Activated T-cell treated with anti-CD3 and anti-CD28 coated beads, Interleukin-2, amount 50 U/mL, for 24 hours (primary cell): ENCODE measurements around the gene HIVEP3.

Source experiments
- DNase-seq: peaks from one replicate; pipeline ENCODE4 v3.0.0-alpha.2; 2020
- H3K27ac Mint-ChIP-seq: 2 replicates; pipeline ENCODE4 v1.8.0; 2020; ENCODE audit warnings: mild to moderate bottlenecking, mixed read lengths
- H3K27me3 Mint-ChIP-seq: 2 replicates; pipeline ENCODE4 v1.8.0; 2020; ENCODE audit warnings: mixed read lengths
- H3K36me3 Mint-ChIP-seq: 2 replicates; pipeline ENCODE4 v1.8.0; 2020; ENCODE audit warnings: low read depth, mixed read lengths
- H3K4me1 Mint-ChIP-seq: 2 replicates; pipeline ENCODE4 v1.8.0; 2020; ENCODE audit warnings: low read depth, mixed read lengths
- H3K4me3 Mint-ChIP-seq: 2 replicates; pipeline ENCODE4 v1.8.0; 2020; ENCODE audit warnings: mild to moderate bottlenecking, moderate library complexity, mixed read lengths
- H3K9me3 Mint-ChIP-seq: 2 replicates; pipeline ENCODE4 v1.8.0; 2020; ENCODE audit warnings: mixed read lengths

The HIVEP3 gene

DNA sequence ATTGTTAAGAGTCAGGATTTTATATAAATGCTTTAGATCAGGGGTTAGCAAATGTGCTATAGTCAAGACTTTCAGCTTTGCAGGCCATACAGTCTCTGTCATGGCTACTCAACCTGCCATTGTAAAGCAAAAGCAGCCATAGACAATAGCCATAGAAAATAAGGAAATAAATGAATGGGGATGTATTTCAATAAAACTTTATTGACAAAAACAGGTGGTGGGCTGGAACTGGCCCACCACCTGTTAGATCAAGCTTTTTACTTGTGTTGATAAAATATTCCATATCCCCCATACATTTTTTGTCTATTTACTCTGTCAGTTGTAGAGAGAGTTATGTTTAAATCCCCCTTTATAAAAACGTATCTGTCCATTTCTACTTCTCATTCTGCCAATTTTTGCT is 98.9 kb downstream of the HIVEP3 start:
- Mint-ChIP-seq H3K4me3 (no peak overlapping the region), H3K4me1 (peaks cover 17% of the 10 kb centered on the region), H3K27ac (no peak overlapping the region)

DNA sequence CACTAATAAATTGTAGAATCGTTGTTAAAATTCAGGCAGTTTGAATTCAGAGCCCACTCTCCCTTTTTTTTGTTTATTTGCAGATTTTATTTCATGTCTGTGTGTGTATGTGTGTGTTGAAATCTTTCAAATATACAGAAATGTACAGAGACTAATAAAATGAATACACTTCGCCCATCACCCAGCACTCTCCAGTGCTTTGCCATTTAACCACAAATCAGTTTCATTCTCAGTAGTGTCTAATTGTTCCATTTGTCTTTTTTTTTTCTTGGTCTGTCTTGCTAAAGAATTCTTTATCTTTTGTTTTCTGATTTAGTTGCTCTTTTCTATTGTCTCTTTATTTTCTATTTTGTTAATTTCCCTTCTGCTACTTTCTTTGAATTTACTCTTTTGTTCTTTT is 99.7 kb downstream of the HIVEP3 start:
- H3K4me1 Mint-ChIP-seq, result peaks cover 17% of the 10 kb centered on the region
- DNase-seq, result no peak
- H3K36me3 Mint-ChIP-seq, result no peaks in the 10 kb centered on the region
- no peak overlapping the region for H3K27ac Mint-ChIP-seq
- no peaks in the 10 kb centered on the region for H3K27me3 Mint-ChIP-seq
- no peaks in the 10 kb centered on the region for H3K9me3 Mint-ChIP-seq
- no peak overlapping the region for H3K4me3 Mint-ChIP-seq

More for the DNA sequence above, 98.9 kb downstream of the HIVEP3 start:
- DNase-seq, result no peak
- Mint-ChIP-seq H3K27me3 (no peaks in the 10 kb centered on the region), H3K9me3 (no peaks in the 10 kb centered on the region), H3K36me3 (no peaks in the 10 kb centered on the region)

DNA sequence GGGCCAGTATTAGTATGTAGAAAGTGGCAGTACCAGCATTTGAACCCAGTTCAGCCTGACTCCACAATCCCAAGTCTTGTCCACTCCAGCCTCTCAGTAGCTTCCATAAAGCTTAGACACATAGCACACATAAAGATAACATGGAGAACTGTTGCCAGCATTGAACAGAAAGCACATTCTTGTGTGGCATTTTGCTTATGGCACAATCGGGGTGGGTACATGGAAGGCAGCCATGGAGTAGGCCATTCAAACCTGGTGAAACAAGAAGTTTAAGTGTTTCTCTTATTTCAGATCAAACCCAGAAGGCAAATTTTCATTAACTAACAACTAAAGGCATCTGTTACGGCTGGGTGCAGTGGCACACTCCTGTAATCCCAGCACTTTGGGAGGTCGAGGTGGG is 102.7 kb downstream of the HIVEP3 start:
- DNase-seq, result no peak
- Mint-ChIP-seq H3K4me3 (no peak overlapping the region), H3K9me3 (no peaks in the 10 kb centered on the region), H3K4me1 (peaks cover 30% of the 10 kb centered on the region), H3K36me3 (no peaks in the 10 kb centered on the region), H3K27ac (no peak overlapping the region), H3K27me3 (no peaks in the 10 kb centered on the region)

- H3K9me3 Mint-ChIP-seq, result no peaks in the 10 kb centered on the region
- H3K4me3 Mint-ChIP-seq, result no peak overlapping the region
- no peak overlapping the region for H3K27ac Mint-ChIP-seq
- H3K36me3 Mint-ChIP-seq, result no peaks in the 10 kb centered on the region
- H3K27me3 Mint-ChIP-seq, result no peaks in the 10 kb centered on the region
- H3K4me1 Mint-ChIP-seq, result peaks cover 40% of the 10 kb centered on the region
- DNase-seq, result no peak
Measured at GRCh38 chr1:41813755-41814745, 104.7 kb downstream of the HIVEP3 start.

DNA sequence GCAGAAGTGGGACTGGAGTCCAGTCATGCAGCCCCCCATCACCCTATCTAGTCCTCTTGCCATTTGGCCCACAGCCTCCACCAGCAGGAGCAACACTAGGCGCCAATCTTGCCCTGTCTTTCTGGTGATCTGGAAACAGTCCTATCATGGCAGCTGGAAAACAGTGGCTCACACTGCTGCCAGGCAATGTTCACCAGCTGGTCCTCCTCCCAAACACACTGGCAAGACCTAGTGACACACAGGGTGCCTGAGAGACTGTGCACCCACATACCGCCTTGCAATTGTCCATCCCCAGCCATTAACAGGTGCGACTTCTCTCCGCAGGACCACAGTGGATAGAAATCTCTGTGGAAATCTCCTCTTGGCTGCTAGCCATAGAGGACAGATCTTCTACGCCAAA is 105.5 kb downstream of the HIVEP3 start:
- Mint-ChIP-seq H3K27me3 (no peaks in the 10 kb centered on the region), H3K4me3 (no peak overlapping the region), H3K9me3 (no peaks in the 10 kb centered on the region), H3K36me3 (no peaks in the 10 kb centered on the region), H3K4me1 (peaks cover 42% of the 10 kb centered on the region), H3K27ac (no peak overlapping the region)
- DNase-seq, result no peak

DNA sequence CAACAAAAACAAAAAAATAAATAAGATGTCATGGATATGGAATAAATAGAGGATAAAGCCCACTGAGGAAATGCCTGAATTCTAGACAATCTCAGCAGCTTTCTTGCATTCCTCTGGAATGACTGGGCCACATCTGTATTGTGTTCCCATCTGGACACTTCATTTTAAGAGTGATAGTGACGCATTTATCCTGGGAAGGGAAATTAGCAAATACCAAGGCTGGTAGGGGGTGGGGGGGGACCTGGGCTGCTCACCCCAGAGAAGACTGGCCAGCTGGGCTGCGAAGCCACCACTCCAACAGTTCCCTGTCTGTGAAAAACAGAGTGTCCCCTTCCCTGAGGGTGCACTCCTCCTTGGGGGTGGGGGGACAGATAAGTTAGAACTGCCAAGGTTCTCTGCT is 106.3 kb downstream of the HIVEP3 start:
- Mint-ChIP-seq H3K27me3 (no peaks in the 10 kb centered on the region), H3K4me1 (peaks cover 49% of the 10 kb centered on the region), H3K36me3 (no peaks in the 10 kb centered on the region), H3K27ac (no peak overlapping the region), H3K4me3 (no peak overlapping the region), H3K9me3 (no peaks in the 10 kb centered on the region)
- no peak for DNase-seq

DNA sequence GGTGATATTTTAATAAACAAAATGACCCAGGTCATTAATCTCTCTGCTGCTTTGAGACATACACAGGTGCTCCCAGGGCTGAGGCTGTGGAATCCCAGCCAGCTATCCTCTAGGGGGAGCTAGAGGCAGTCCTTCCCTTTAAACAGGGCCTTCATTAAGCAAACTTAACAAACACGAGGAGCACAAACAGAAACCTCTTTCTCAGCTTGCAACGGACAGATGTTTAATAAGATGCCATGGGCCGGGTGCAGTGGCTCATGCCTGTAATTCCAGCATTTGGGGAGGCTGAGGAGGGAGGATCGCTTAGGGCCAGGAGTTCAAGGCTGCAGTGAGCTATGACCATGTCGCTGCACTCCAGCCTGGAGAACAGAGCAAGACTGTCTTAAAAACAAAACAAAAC is 106.7 kb downstream of the HIVEP3 start:
- H3K36me3 Mint-ChIP-seq, result no peaks in the 10 kb centered on the region
- peak; percentile 64 for DNase-seq
- no peak overlapping the region for H3K4me3 Mint-ChIP-seq
- peaks cover 53% of the 10 kb centered on the region for H3K4me1 Mint-ChIP-seq
- no peaks in the 10 kb centered on the region for H3K9me3 Mint-ChIP-seq
- no peaks in the 10 kb centered on the region for H3K27me3 Mint-ChIP-seq
- no peak overlapping the region for H3K27ac Mint-ChIP-seq

DNA sequence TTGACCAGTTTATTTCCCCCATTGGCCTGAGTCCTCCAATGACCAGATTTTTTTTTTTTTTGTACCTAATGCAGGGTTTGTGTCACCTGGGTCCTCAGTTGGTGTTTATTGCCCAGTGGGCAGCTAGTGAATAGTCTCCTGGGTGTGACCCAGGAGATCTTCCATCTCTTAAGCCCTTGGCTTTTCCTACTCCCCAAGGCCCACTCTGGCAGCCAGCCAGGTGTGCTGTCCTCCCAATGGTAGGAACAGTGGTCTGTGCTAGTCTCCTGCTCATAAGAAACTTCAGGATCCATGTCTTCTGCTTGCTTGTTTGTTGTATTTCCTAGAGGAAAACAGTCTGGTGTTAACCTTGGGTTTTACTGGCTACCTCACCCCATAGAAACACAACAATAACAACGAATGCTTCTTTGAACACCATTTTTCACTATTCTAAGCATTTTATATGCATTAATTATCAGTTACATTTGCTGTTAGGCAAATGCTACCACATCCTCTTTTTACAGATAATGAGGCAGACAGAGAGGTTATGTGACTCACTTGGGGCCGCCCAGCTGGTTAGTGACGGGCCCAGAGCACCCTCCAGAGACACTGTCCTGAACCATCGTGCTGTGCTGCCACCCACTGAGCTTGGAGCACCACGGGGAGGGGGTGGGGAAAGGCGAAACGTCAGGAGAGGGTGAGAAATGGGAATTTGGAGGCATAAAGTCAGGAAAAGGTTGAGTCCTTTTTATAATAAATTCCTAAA is 107.5 kb downstream of the HIVEP3 start:
- H3K36me3 Mint-ChIP-seq, result no peaks in the 10 kb centered on the region
- H3K27me3 Mint-ChIP-seq, result no peaks in the 10 kb centered on the region
- H3K27ac Mint-ChIP-seq, result peak overlapping the region; percentile 73
- H3K9me3 Mint-ChIP-seq, result no peaks in the 10 kb centered on the region
- peaks cover 62% of the 10 kb centered on the region for H3K4me1 Mint-ChIP-seq
- DNase-seq, result peak; percentile 66
- no peak overlapping the region for H3K4me3 Mint-ChIP-seq

DNA sequence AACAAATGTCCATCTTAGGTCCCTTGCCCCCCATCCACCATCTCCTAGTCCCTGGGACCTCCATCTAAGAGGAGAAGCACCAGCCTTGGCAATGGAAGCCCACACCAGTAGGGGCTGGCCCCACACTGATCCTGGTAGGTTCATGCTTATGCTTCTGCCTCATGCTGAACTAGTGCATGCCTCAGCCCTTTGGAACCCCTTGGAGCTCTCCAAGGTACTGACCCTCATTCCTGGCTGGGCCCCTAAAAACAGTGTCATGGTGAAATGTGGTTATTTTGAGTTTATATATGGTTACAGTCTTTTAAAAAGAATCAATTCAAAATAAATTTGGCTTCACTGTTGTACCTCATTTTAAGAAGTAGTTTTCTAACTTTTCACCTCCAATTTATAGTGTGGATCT is 108.3 kb downstream of the HIVEP3 start:
- Mint-ChIP-seq H3K36me3 (no peaks in the 10 kb centered on the region), H3K9me3 (no peaks in the 10 kb centered on the region), H3K4me3 (no peak overlapping the region), H3K27ac (no peak overlapping the region), H3K27me3 (no peaks in the 10 kb centered on the region), H3K4me1 (peaks cover 70% of the 10 kb centered on the region)
- DNase-seq, result no peak

DNA sequence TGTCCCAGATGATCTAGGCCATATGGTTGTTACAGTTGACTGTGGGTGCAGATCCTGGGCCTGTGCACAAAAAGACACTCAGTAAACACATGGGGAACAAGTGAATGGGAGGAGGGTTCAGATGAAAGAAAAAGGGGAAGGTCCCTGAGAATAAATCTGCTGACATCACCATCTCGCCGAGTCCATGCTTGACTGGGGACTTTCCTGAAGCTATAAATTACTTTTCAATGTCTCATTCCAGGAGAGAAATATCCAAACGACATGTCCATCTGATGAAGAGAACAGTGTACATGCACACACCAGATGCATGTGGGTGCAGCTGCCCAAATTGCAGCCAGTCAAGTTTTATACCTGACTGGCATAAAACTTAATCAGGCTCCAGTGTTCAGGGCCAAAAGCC is 109.0 kb downstream of the HIVEP3 start:
- Mint-ChIP-seq H3K27me3 (no peaks in the 10 kb centered on the region), H3K9me3 (no peaks in the 10 kb centered on the region), H3K4me1 (peaks cover 77% of the 10 kb centered on the region), H3K27ac (no peak overlapping the region), H3K4me3 (no peak overlapping the region), H3K36me3 (no peaks in the 10 kb centered on the region)
- no peak for DNase-seq

- Mint-ChIP-seq H3K9me3 (no peaks in the 10 kb centered on the region), H3K27me3 (no peaks in the 10 kb centered on the region), H3K4me3 (peak overlapping the region; percentile 61), H3K27ac (peak overlapping the region; percentile 92), H3K4me1 (peaks cover 96% of the 10 kb centered on the region), H3K36me3 (no peaks in the 10 kb centered on the region)
- DNase-seq, result no peak
Measured at GRCh38 chr1:41807390-41807789, 111.3 kb downstream of the HIVEP3 start.

- Mint-ChIP-seq H3K27me3 (no peaks in the 10 kb centered on the region), H3K27ac (peak overlapping the region; percentile 92), H3K36me3 (no peaks in the 10 kb centered on the region), H3K4me3 (peak overlapping the region; percentile 61), H3K4me1 (peaks cover 95% of the 10 kb centered on the region), H3K9me3 (no peaks in the 10 kb centered on the region)
- peak; percentile 77 for DNase-seq
Measured at GRCh38 chr1:41806472-41807155, 112.1 kb downstream of the HIVEP3 start.

- H3K4me3 Mint-ChIP-seq, result peak overlapping the region; percentile 61
- no peaks in the 10 kb centered on the region for H3K27me3 Mint-ChIP-seq
- H3K36me3 Mint-ChIP-seq, result no peaks in the 10 kb centered on the region
- peak overlapping the region; percentile 92 for H3K27ac Mint-ChIP-seq
- DNase-seq, result peak; percentile 67
- no peaks in the 10 kb centered on the region for H3K9me3 Mint-ChIP-seq
- H3K4me1 Mint-ChIP-seq, result peaks cover 94% of the 10 kb centered on the region
Measured at GRCh38 chr1:41805771-41806471, 112.8 kb downstream of the HIVEP3 start.

- H3K4me1 Mint-ChIP-seq, result peaks cover 94% of the 10 kb centered on the region
- H3K9me3 Mint-ChIP-seq, result no peaks in the 10 kb centered on the region
- peak overlapping the region; percentile 74 for H3K27ac Mint-ChIP-seq
- H3K27me3 Mint-ChIP-seq, result no peaks in the 10 kb centered on the region
- no peak overlapping the region for H3K4me3 Mint-ChIP-seq
- no peaks in the 10 kb centered on the region for H3K36me3 Mint-ChIP-seq
- DNase-seq, result no peak
Measured at GRCh38 chr1:41804176-41804575, 114.5 kb downstream of the HIVEP3 start.
